OCI-LY1 (cell line): ENCODE measurements around the gene CCDC40.

Experiments
- H2AFZ ChIP-seq: fragments of 200-600 bp; sonication (generic), shearing (Covaris generic); 2 replicates; pipeline ENCODE4 v1.6.0; 2014; ENCODE audit warnings: antibody characterized with exemption, mild to moderate bottlenecking, low read length
- H3F3A ChIP-seq: fragments of 200-600 bp; sonication (generic), shearing (Covaris generic); 2 replicates; pipeline ENCODE4 v1.6.0; 2014; ENCODE audit warnings: mild to moderate bottlenecking, antibody characterized with exemption, low read length, moderate library complexity; ENCODE audit not compliant: insufficient read depth
- H3K27ac ChIP-seq: fragments of 200-600 bp; sonication (generic); 2 replicates; pipeline ENCODE4 v1.5.1; 2014; ENCODE audit warnings: low read length, mixed run types, mild to moderate bottlenecking, low read depth; ENCODE audit not compliant: poor library complexity, severe bottlenecking
- H3K27me3 ChIP-seq: fragments of 200-600 bp; sonication (generic); 2 replicates; pipeline ENCODE4 v1.6.0; 2014; ENCODE audit warnings: antibody characterized with exemption, mild to moderate bottlenecking, low read length, moderate library complexity; ENCODE audit not compliant: insufficient read depth
- H3K36me3 ChIP-seq: fragments of 200-600 bp; sonication (generic); 2 replicates; pipeline ENCODE4 v1.6.1; 2014; ENCODE audit warnings: mild to moderate bottlenecking, antibody characterized with exemption, low read length, moderate library complexity, mixed read lengths; ENCODE audit not compliant: insufficient read depth
- H3K4me1 ChIP-seq: fragments of 200-600 bp; sonication (generic); 2 replicates; pipeline ENCODE4 v1.5.1; 2014; ENCODE audit warnings: mild to moderate bottlenecking, low read length, moderate library complexity; ENCODE audit not compliant: insufficient read depth, severe bottlenecking
- H3K4me2 ChIP-seq: fragments of 200-600 bp; sonication (generic), shearing (Covaris generic); 2 replicates; pipeline ENCODE4 v1.6.1; 2014; ENCODE audit warnings: low read length
- H3K4me3 ChIP-seq: fragments of 200-600 bp; sonication (generic); 2 replicates; pipeline ENCODE4 v1.5.1; 2014; ENCODE audit warnings: low read length, low read depth, mild to moderate bottlenecking, mixed read lengths; ENCODE audit not compliant: poor library complexity, severe bottlenecking
- H3K79me2 ChIP-seq: fragments of 200-600 bp; shearing (Covaris generic); 2 replicates; pipeline ENCODE4 v1.6.1; 2016; ENCODE audit warnings: mixed run types, low read length, mixed read lengths; ENCODE audit not compliant: insufficient read depth
- H3K9ac ChIP-seq: fragments of 200-600 bp; sonication (generic), shearing (Covaris generic); 2 replicates; pipeline ENCODE4 v1.6.1; 2014; ENCODE audit warnings: mild to moderate bottlenecking, low read length, mixed read lengths
- H3K9me2 ChIP-seq: fragments of 200-600 bp; sonication (generic), shearing (Covaris generic); 2 replicates; pipeline ENCODE4 v1.6.1; 2014; ENCODE audit warnings: low read depth, mild to moderate bottlenecking, low read length, mixed read lengths
- H3K9me3 ChIP-seq: fragments of 200-600 bp; shearing (Covaris generic); 2 replicates; pipeline ENCODE4 v1.6.1; 2014; ENCODE audit warnings: low read length, mixed read lengths
- H4K20me1 ChIP-seq: fragments of 200-600 bp; sonication (generic), shearing (Covaris generic); 2 replicates; pipeline ENCODE4 v1.6.0; 2016; ENCODE audit warnings: mild to moderate bottlenecking, low read length; ENCODE audit not compliant: insufficient read depth
- EZH2 ChIP-seq: fragments of 200-600 bp; sonication (generic), shearing (Covaris generic); IDR thresholded peaks from 2 replicates; pipeline ENCODE4 v1.8.0; 2017; ENCODE audit warnings: borderline replicate concordance, mixed run types, mild to moderate bottlenecking, antibody characterized with exemption, low read length, moderate library complexity, mixed read lengths
- TF ChIP-seq, protein P1 (sequence below): fragments of 200-600 bp; sonication (generic), shearing (Covaris generic); IDR thresholded peaks from 2 replicates; pipeline ENCODE4 v1.5.1; 2017; ENCODE audit warnings: mild to moderate bottlenecking, antibody characterized with exemption, low read length, moderate library complexity, mixed read lengths

The CCDC40 gene

DNA sequence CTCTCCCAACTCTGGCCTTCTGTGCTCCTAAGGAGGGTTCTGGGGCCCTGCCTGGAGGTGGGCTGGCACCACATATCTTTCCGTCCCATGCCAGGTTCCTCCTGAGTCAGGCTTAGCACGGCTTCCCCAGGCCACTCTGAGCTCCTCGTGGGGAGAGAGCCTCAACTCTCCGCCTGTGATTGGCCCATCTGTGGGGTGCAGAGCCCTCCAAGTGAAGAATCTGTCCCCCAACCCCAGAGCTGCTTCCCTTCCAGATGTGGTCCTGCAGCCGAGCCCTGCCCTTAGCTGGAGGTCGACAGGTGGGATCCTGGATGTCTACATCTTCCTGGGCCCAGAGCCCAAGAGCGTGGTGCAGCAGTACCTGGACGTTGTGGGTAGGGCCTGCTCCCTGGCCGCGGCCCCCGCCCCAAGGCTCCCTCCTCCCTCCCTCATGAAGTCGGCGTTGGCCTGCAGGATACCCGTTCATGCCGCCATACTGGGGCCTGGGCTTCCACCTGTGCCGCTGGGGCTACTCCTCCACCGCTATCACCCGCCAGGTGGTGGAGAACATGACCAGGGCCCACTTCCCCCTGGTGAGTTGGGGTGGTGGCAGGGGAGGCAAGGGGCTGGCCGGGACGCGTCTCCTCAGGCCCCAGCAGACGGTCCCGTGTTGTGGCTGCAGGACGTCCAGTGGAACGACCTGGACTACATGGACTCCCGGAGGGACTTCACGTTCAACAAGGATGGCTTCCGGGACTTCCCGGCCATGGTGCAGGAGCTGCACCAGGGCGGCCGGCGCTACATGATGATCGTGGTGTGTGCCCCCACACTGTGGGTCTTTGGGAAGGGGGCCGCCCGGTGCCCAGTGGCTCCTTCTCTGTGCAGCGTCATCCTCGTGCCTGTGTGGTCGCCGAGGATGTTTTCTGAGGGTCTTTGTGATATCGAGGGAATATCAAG, 71.9 kb downstream of the CCDC40 start:
- H3K4me1 ChIP-seq = no peaks in the 10 kb centered on the region
- H3K4me3 ChIP-seq = no peak overlapping the region
- no peak overlapping the region for H3K4me2 ChIP-seq
- H3K36me3 ChIP-seq = no peaks in the 10 kb centered on the region
- H3K9me2 ChIP-seq = no peaks in the 10 kb centered on the region
- H3K9me3 ChIP-seq = no peaks in the 10 kb centered on the region
- H3K9ac ChIP-seq = no peak overlapping the region
- no peaks in the 10 kb centered on the region for H3K79me2 ChIP-seq
- no peak overlapping the region for H3K27ac ChIP-seq
- no peaks in the 10 kb centered on the region for H3F3A ChIP-seq
- H3K27me3 ChIP-seq = peaks cover 6% of the 10 kb centered on the region; the same call in 1 of the 2 replicates
- no peaks in the 10 kb centered on the region for H4K20me1 ChIP-seq
- no peak overlapping the region for H2AFZ ChIP-seq
- TF ChIP-seq, protein P1, sequence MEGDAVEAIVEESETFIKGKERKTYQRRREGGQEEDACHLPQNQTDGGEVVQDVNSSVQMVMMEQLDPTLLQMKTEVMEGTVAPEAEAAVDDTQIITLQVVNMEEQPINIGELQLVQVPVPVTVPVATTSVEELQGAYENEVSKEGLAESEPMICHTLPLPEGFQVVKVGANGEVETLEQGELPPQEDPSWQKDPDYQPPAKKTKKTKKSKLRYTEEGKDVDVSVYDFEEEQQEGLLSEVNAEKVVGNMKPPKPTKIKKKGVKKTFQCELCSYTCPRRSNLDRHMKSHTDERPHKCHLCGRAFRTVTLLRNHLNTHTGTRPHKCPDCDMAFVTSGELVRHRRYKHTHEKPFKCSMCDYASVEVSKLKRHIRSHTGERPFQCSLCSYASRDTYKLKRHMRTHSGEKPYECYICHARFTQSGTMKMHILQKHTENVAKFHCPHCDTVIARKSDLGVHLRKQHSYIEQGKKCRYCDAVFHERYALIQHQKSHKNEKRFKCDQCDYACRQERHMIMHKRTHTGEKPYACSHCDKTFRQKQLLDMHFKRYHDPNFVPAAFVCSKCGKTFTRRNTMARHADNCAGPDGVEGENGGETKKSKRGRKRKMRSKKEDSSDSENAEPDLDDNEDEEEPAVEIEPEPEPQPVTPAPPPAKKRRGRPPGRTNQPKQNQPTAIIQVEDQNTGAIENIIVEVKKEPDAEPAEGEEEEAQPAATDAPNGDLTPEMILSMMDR = no peak
- TF ChIP-seq EZH2 = no peak

DNA sequence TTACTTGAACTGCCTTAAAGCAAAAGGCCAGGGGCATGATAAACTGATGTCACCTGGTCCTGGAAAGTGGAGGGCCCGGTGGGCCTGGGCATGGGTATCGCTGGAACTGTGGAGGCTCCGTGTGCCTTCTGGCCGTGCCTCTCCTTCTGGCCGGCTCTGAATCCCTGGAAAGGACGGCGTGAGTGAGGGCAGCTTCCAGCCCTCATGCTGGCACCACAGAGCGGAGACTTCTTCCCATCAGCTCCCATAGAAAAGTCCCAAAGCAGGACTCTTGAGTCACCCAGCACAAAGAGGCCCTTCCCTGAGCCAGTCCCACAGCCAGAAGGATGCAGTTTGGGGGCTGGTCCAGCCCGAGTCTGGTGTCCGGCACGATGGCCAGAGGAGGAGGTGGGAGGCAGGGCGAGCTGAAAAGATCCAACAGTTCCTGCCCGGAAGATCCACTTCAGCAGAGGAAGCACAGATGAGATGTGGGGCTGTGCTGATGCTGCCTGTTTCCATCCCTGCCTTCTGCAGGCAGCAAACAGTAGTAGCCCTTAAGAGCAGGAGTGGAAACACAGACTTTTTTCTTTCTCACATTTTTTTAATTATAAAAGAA, 72.7 kb downstream of the CCDC40 start:
- Histone ChIP-seq H3K27ac (no peak overlapping the region), H4K20me1 (no peaks in the 10 kb centered on the region), H3K9me3 (no peaks in the 10 kb centered on the region; the same call in 1 of the 2 replicates), H2AFZ (no peak overlapping the region), H3K9ac (no peak overlapping the region), H3F3A (no peaks in the 10 kb centered on the region; the same call in 1 of the 2 replicates), H3K36me3 (no peaks in the 10 kb centered on the region), H3K4me2 (no peak overlapping the region), H3K79me2 (no peaks in the 10 kb centered on the region), H3K9me2 (no peaks in the 10 kb centered on the region), H3K4me1 (no peaks in the 10 kb centered on the region), H3K4me3 (no peak overlapping the region), H3K27me3 (peaks cover 6% of the 10 kb centered on the region; the same call in 1 of the 2 replicates)
- TF ChIP-seq, protein P1 = no peak
- no peak for TF ChIP-seq EZH2

DNA sequence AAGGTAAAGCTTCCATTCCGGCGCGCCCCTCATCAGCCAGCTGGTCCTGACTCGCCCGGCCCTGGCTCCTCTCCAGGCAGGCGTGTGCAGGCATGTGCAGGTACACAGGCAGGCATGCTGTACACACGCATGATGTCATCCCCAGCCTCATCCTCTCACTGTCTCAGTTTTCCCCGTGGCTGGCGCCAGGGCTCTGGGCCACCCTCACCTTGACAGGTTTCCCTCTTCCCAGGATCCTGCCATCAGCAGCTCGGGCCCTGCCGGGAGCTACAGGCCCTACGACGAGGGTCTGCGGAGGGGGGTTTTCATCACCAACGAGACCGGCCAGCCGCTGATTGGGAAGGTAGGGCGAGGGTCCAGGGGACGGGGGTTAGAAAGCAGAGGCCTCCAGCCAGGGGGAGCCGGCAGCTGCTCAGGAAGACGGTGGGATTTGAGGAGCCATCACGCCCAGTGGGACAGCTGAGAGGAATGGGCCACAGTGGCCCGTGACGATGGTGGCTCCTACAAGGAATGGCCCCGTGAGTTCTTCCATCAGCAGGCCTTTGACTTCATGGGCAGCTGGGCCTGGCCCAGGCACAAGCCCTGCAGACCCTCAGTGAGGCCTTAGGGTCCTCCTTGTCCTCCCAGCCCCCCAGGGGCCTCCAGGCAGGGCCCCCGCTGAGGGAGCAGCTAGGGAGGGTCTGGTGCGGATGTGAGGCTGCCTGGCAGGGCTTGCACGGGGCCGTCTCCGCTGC, 73.4 kb downstream of the CCDC40 start:
- H3K4me1 ChIP-seq = no peaks in the 10 kb centered on the region
- no peak overlapping the region for H2AFZ ChIP-seq
- no peak overlapping the region for H3K27ac ChIP-seq
- no peak for TF ChIP-seq EZH2
- TF ChIP-seq, protein P1 = no peak
- H3K27me3 ChIP-seq = peaks cover 8% of the 10 kb centered on the region; the same call in 1 of the 2 replicates
- no peaks in the 10 kb centered on the region; the same call in 1 of the 2 replicates for H3K36me3 ChIP-seq
- H3K4me2 ChIP-seq = no peak overlapping the region
- peaks cover 6% of the 10 kb centered on the region for H3K9me3 ChIP-seq
- H3F3A ChIP-seq = no peaks in the 10 kb centered on the region; the same call in 1 of the 2 replicates
- no peaks in the 10 kb centered on the region for H3K9me2 ChIP-seq
- H4K20me1 ChIP-seq = no peaks in the 10 kb centered on the region
- no peak overlapping the region for H3K4me3 ChIP-seq
- no peaks in the 10 kb centered on the region for H3K79me2 ChIP-seq
- no peak overlapping the region for H3K9ac ChIP-seq
